ENCODE results near the gene CACNA2D2. TPM values are rescaled to one million over a fixed set of nuclear protein-coding genes. Genes with fewer than 3 reads are reported as not detected.

The CACNA2D2 gene
- total RNA-seq, 1 experiment from 2014 or later: not detected

DNA sequence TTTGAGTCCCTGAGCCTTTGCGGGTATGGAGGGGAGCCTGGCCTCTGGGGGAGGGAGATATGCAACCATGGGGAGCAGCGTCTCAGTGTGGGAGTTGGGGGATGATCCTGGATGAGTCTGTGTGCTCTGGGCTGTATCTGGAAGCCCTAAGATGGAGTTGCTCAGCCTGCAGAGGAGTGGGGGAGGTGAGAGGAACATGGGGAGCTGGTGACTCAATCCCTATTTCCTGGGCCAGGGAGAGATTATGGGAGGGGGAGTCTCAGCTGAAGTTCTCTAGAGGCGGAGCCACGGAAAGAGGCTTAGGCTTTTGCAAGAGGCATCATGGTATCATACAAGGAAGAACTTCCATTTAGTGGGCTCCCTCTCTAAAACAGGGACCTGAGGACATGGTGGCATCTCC, 84.6 kb downstream of the CACNA2D2 start:
- no peak overlapping the region for H3K27ac ChIP-seq (ENCODE audit: low read length)
- no peak overlapping the region for H3K9ac ChIP-seq (ENCODE audit: low read length)
- H2AFZ ChIP-seq (ENCODE audit: low read length): no peak overlapping the region
- no peak overlapping the region for H3K4me3 ChIP-seq (ENCODE audit: low read length)
- no peaks in the 10 kb centered on the region for H3K27me3 ChIP-seq (ENCODE audit: low read length)
- no peaks in the 10 kb centered on the region for H3K9me2 ChIP-seq (replicated peaks; ENCODE audit: insufficient read depth, low read length)
- no peaks in the 10 kb centered on the region for H3K9me3 ChIP-seq (ENCODE audit: low read length)
- no peaks in the 10 kb centered on the region for H3K36me3 ChIP-seq (ENCODE audit: insufficient read depth, low read length)
- H3K4me1 ChIP-seq (ENCODE audit: low read length): no peaks in the 10 kb centered on the region
- DNase-seq: no peak
- no peaks in the 10 kb centered on the region for H3K79me2 ChIP-seq (ENCODE audit: low read length)
- H3K4me2 ChIP-seq (ENCODE audit: low read depth, low read length, poor library complexity, severe bottlenecking): no peak overlapping the region
- H4K20me1 ChIP-seq (ENCODE audit: insufficient read depth, low read depth, low read length): no peaks in the 10 kb centered on the region

- Histone ChIP-seq H3K4me1 (ENCODE audit: low read length) (no peaks in the 10 kb centered on the region), H2AFZ (ENCODE audit: low read length) (no peak overlapping the region), H3K9ac (ENCODE audit: low read length) (no peak overlapping the region), H3K4me2 (ENCODE audit: low read depth, low read length, poor library complexity, severe bottlenecking) (no peak overlapping the region), H3K27ac (ENCODE audit: low read length) (no peak overlapping the region), H3K36me3 (ENCODE audit: insufficient read depth, low read length) (no peaks in the 10 kb centered on the region), H3K27me3 (ENCODE audit: low read length) (no peaks in the 10 kb centered on the region), H3K79me2 (ENCODE audit: low read length) (no peaks in the 10 kb centered on the region), H3K4me3 (ENCODE audit: low read length) (no peak overlapping the region), H3K9me2 (replicated peaks; ENCODE audit: insufficient read depth, low read length) (no peaks in the 10 kb centered on the region), H4K20me1 (ENCODE audit: insufficient read depth, low read depth, low read length) (no peaks in the 10 kb centered on the region), H3K9me3 (ENCODE audit: low read length) (no peaks in the 10 kb centered on the region)
- no peak for DNase-seq
Observed at GRCh38 chr3:50417637-50418033, 85.8 kb downstream of the CACNA2D2 start.

DNA sequence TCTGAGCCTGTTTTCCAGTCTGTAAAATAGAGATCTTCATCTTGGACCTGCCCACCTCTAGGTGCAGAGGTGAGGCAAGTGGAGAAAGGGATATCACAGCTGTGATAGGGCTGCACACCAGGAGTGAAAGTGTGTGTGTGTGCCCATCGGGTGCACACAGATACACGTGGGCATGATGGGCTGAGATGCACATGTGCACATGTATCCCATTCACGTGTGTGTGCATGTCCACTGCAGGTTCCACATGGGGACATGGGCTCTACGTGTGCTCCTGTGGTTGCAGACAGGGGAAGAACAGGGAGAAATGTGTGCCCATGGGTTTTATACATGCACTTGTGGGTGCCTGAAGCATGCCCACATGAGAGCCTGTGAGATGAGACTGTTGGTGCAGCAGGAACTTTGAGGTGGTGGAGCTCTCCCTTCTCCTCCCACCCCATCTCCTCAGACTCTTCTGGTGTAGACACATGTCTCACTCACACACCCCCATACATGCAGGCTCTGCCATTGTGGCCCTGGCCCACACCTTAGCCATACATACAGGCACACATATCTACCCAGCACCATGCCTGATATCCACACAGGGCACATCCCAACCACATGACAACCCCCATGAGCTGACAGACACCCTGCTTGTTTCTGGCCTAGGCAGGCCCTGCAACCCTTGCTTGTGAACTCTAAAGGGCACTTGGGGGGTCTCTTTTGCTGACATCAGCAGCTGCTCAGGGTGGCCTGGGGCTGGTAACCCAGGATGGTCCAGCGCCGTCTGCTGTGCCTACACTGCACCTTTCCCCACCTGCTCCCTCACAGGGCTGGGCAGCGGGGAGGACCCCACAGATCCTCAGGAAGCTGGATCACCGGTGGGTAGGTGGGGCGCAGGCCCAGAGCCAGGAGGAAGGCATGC, 86.4 kb downstream of the CACNA2D2 start:
- H3K4me3 ChIP-seq (ENCODE audit: low read length): no peak overlapping the region
- no peak overlapping the region for H3K27ac ChIP-seq (ENCODE audit: low read length)
- no peaks in the 10 kb centered on the region for H3K27me3 ChIP-seq (ENCODE audit: low read length)

GRCh38 chr3:50415816-50416215, 87.6 kb downstream of the CACNA2D2 start:
- no peak for DNase-seq
- Histone ChIP-seq H3K9ac (ENCODE audit: low read length) (no peak overlapping the region), H4K20me1 (ENCODE audit: insufficient read depth, low read depth, low read length) (no peaks in the 10 kb centered on the region), H3K4me3 (ENCODE audit: low read length) (no peak overlapping the region), H3K79me2 (ENCODE audit: low read length) (no peaks in the 10 kb centered on the region), H3K27me3 (ENCODE audit: low read length) (no peaks in the 10 kb centered on the region), H2AFZ (ENCODE audit: low read length) (no peak overlapping the region), H3K4me1 (ENCODE audit: low read length) (no peaks in the 10 kb centered on the region), H3K36me3 (ENCODE audit: insufficient read depth, low read length) (no peaks in the 10 kb centered on the region), H3K9me3 (ENCODE audit: low read length) (no peaks in the 10 kb centered on the region), H3K9me2 (replicated peaks; ENCODE audit: insufficient read depth, low read length) (no peaks in the 10 kb centered on the region), H3K27ac (ENCODE audit: low read length) (no peak overlapping the region), H3K4me2 (ENCODE audit: low read depth, low read length, poor library complexity, severe bottlenecking) (no peak overlapping the region)

More for the DNA sequence above, 86.4 kb downstream of the CACNA2D2 start:
- Histone ChIP-seq H4K20me1 (ENCODE audit: insufficient read depth, low read depth, low read length) (no peaks in the 10 kb centered on the region), H2AFZ (ENCODE audit: low read length) (no peak overlapping the region), H3K4me1 (ENCODE audit: low read length) (no peaks in the 10 kb centered on the region), H3K79me2 (ENCODE audit: low read length) (no peaks in the 10 kb centered on the region), H3K9ac (ENCODE audit: low read length) (no peak overlapping the region), H3K9me2 (replicated peaks; ENCODE audit: insufficient read depth, low read length) (no peaks in the 10 kb centered on the region), H3K4me2 (ENCODE audit: low read depth, low read length, poor library complexity, severe bottlenecking) (no peak overlapping the region), H3K9me3 (ENCODE audit: low read length) (no peaks in the 10 kb centered on the region), H3K36me3 (ENCODE audit: insufficient read depth, low read length) (no peaks in the 10 kb centered on the region)
- no peak for DNase-seq

GRCh38 chr3:50415061-50415460, 88.4 kb downstream of the CACNA2D2 start:
- no peak overlapping the region for H3K4me3 ChIP-seq (ENCODE audit: low read length)
- no peaks in the 10 kb centered on the region for H3K27me3 ChIP-seq (ENCODE audit: low read length)
- DNase-seq: peak; percentile 58
- no peak overlapping the region for H2AFZ ChIP-seq (ENCODE audit: low read length)
- no peak overlapping the region for H3K9ac ChIP-seq (ENCODE audit: low read length)
- no peaks in the 10 kb centered on the region for H3K4me1 ChIP-seq (ENCODE audit: low read length)
- H3K79me2 ChIP-seq (ENCODE audit: low read length): no peaks in the 10 kb centered on the region
- H3K9me3 ChIP-seq (ENCODE audit: low read length): no peaks in the 10 kb centered on the region
- no peaks in the 10 kb centered on the region for H3K9me2 ChIP-seq (replicated peaks; ENCODE audit: insufficient read depth, low read length)
- H3K36me3 ChIP-seq (ENCODE audit: insufficient read depth, low read length): no peaks in the 10 kb centered on the region
- no peak overlapping the region for H3K27ac ChIP-seq (ENCODE audit: low read length)
- H3K4me2 ChIP-seq (ENCODE audit: low read depth, low read length, poor library complexity, severe bottlenecking): no peak overlapping the region
- H4K20me1 ChIP-seq (ENCODE audit: insufficient read depth, low read depth, low read length): no peaks in the 10 kb centered on the region

DNA sequence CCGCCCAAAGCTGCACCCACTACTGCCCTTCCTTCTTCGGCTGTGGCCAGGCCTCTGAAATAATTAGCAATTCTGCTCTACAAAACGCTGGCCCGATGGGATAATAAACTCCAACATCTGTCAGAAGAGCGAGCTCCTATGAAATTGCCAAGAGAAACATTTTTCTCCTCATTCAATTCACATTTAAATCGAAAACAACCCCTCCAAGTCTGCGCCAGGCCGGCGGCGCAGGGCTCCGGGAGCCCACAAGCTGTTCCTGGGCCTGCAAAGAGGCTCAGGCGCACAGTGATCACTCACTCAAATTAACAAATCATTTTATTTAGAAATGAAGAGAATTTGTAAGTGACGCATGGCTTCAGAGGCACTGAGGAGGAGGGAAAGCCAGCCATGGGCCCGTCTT, 88.8 kb downstream of the CACNA2D2 start:
- no peak overlapping the region for H3K27ac ChIP-seq (ENCODE audit: low read length)
- H3K4me1 ChIP-seq (ENCODE audit: low read length): no peaks in the 10 kb centered on the region
- no peaks in the 10 kb centered on the region for H3K9me2 ChIP-seq (replicated peaks; ENCODE audit: insufficient read depth, low read length)
- DNase-seq: no peak
- H3K36me3 ChIP-seq (ENCODE audit: insufficient read depth, low read length): no peaks in the 10 kb centered on the region
- no peak overlapping the region for H2AFZ ChIP-seq (ENCODE audit: low read length)
- H3K27me3 ChIP-seq (ENCODE audit: low read length): no peaks in the 10 kb centered on the region
- H3K9ac ChIP-seq (ENCODE audit: low read length): no peak overlapping the region
- H3K4me3 ChIP-seq (ENCODE audit: low read length): no peak overlapping the region
- no peaks in the 10 kb centered on the region for H3K79me2 ChIP-seq (ENCODE audit: low read length)
- H3K4me2 ChIP-seq (ENCODE audit: low read depth, low read length, poor library complexity, severe bottlenecking): no peak overlapping the region
- no peaks in the 10 kb centered on the region for H3K9me3 ChIP-seq (ENCODE audit: low read length)
- no peaks in the 10 kb centered on the region for H4K20me1 ChIP-seq (ENCODE audit: insufficient read depth, low read depth, low read length)

GRCh38 chr3:50412231-50412754, 91.1 kb downstream of the CACNA2D2 start:
- Histone ChIP-seq H3K79me2 (ENCODE audit: low read length) (no peaks in the 10 kb centered on the region), H3K9ac (ENCODE audit: low read length) (no peak overlapping the region), H3K9me3 (ENCODE audit: low read length) (no peaks in the 10 kb centered on the region), H3K36me3 (ENCODE audit: insufficient read depth, low read length) (no peaks in the 10 kb centered on the region), H3K9me2 (replicated peaks; ENCODE audit: insufficient read depth, low read length) (no peaks in the 10 kb centered on the region), H3K27me3 (ENCODE audit: low read length) (no peaks in the 10 kb centered on the region), H2AFZ (ENCODE audit: low read length) (no peak overlapping the region), H3K4me3 (ENCODE audit: low read length) (no peak overlapping the region), H3K27ac (ENCODE audit: low read length) (no peak overlapping the region), H3K4me2 (ENCODE audit: low read depth, low read length, poor library complexity, severe bottlenecking) (no peak overlapping the region), H4K20me1 (ENCODE audit: insufficient read depth, low read depth, low read length) (no peaks in the 10 kb centered on the region), H3K4me1 (ENCODE audit: low read length) (no peaks in the 10 kb centered on the region)
- DNase-seq: no peak

GRCh38 chr3:50411229-50411628, 92.2 kb downstream of the CACNA2D2 start:
- Histone ChIP-seq H3K27ac (ENCODE audit: low read length) (no peak overlapping the region), H3K27me3 (ENCODE audit: low read length) (no peaks in the 10 kb centered on the region), H3K79me2 (ENCODE audit: low read length) (no peaks in the 10 kb centered on the region), H4K20me1 (ENCODE audit: insufficient read depth, low read depth, low read length) (no peaks in the 10 kb centered on the region), H3K4me2 (ENCODE audit: low read depth, low read length, poor library complexity, severe bottlenecking) (no peak overlapping the region), H2AFZ (ENCODE audit: low read length) (no peak overlapping the region), H3K36me3 (ENCODE audit: insufficient read depth, low read length) (no peaks in the 10 kb centered on the region), H3K9me3 (ENCODE audit: low read length) (no peaks in the 10 kb centered on the region), H3K4me1 (ENCODE audit: low read length) (no peaks in the 10 kb centered on the region; the same call in 1 of the 2 replicates), H3K4me3 (ENCODE audit: low read length) (no peak overlapping the region), H3K9ac (ENCODE audit: low read length) (no peak overlapping the region), H3K9me2 (replicated peaks; ENCODE audit: insufficient read depth, low read length) (no peaks in the 10 kb centered on the region)
- DNase-seq: no peak

Measured in Karpas-422 (cell line).